ENCODE results near the gene C9orf57. TPM values are rescaled to one million over a fixed set of nuclear protein-coding genes. Genes with fewer than 3 reads are reported as not detected.

Gene C9orf57
- polyA plus RNA-seq, result not detected in 2 replicates

GRCh38 chr9:72060513-72060912 is at the start of gene C9orf57:
Gene C9orf57 (minus strand): TSS chr9:72060613. CDS start chr9:72059331, 1,282 bp downstream.

Other genes starting within 250 kb of the C9orf57 start
- gene ABHD17B, start 149.4 kb downstream of the C9orf57 start, polyA plus RNA-seq, result 35.0 and 52.4 TPM in 2 replicates
- 12.7 and 15.1 TPM in 2 replicates for gene C9orf85, start 149.0 kb downstream of the C9orf57 start, polyA plus RNA-seq
- 0.66 and 42.8 TPM in 2 replicates for gene GDA, start 88.8 kb upstream of the C9orf57 start, polyA plus RNA-seq

Measured in Purkinje cell (primary cell).